Osteoblast (primary cell): ENCODE results near the gene SH2D7. TPM values are rescaled to one million over a fixed set of nuclear protein-coding genes. Genes with fewer than 3 reads are reported as not detected.

Experiments
- DNase-seq: peaks from one replicate; pipeline ENCODE4 v3.0.0; 2011; ENCODE audit warnings: low spot score, mixed read lengths; ENCODE audit not compliant: insufficient read length; ENCODE audit errors: missing footprints
- H2AFZ ChIP-seq: 2 replicates; pipeline ENCODE4 v1.6.0; 2011; ENCODE audit warnings: mild to moderate bottlenecking, low read length
- H3K27ac ChIP-seq: 2 replicates; pipeline ENCODE4 v1.5.1; 2011; ENCODE audit warnings: mild to moderate bottlenecking, low read depth, low read length, moderate library complexity
- H3K27me3 ChIP-seq: 2 replicates; pipeline ENCODE4 v1.6.0; 2012; ENCODE audit warnings: mild to moderate bottlenecking, control low read depth, inconsistent platforms, low read length, moderate library complexity; ENCODE audit not compliant: insufficient read depth
- H3K36me3 ChIP-seq: 2 replicates; pipeline ENCODE4 v1.5.1; 2011; ENCODE audit warnings: mild to moderate bottlenecking, low read length, control low read depth, moderate library complexity; ENCODE audit not compliant: insufficient read depth
- H3K4me1 ChIP-seq: 2 replicates; pipeline ENCODE4 v1.5.1; 2011; ENCODE audit warnings: mild to moderate bottlenecking, low read length, control low read depth, moderate library complexity; ENCODE audit not compliant: insufficient read depth
- H3K4me2 ChIP-seq: 2 replicates; pipeline ENCODE4 v1.6.0; 2011; ENCODE audit warnings: mild to moderate bottlenecking, low read length; ENCODE audit not compliant: insufficient read depth
- H3K4me3 ChIP-seq: fragments of 200-600 bp; sonication (generic); 3 replicates; pipeline ENCODE4 v1.5.1; 2012; ENCODE audit warnings: mild to moderate bottlenecking, low read length, inconsistent platforms; ENCODE audit not compliant: insufficient read depth
- H3K79me2 ChIP-seq: 2 replicates; pipeline ENCODE4 v1.6.0; 2012; ENCODE audit warnings: mild to moderate bottlenecking, low read length, control low read depth, inconsistent platforms; ENCODE audit not compliant: insufficient read depth
- H3K9me3 ChIP-seq: 2 replicates; pipeline ENCODE4 v1.5.1; 2011; ENCODE audit warnings: low read depth, low read length, control low read depth
- H4K20me1 ChIP-seq: 2 replicates; pipeline ENCODE4 v1.6.0; 2012; ENCODE audit warnings: mild to moderate bottlenecking, low read length, control low read depth; ENCODE audit not compliant: insufficient read depth
- CTCF ChIP-seq: IDR thresholded peaks from 2 replicates; pipeline ENCODE4 v1.5.1; 2011; ENCODE audit warnings: mild to moderate bottlenecking, low read depth, low read length, moderate library complexity; ENCODE audit errors: extremely low read depth
- total RNA-seq: library from RNA; depleted of rRNA; stranded (reverse); fragments of >200 nt; gene quantifications from 2 replicates; pipeline ENCODE4 v1.2.3, GENCODE V29; 2012

The SH2D7 gene
- total RNA-seq, 1 donor, result not detected

GRCh38 chr15:78047761-78048627, 44.4 kb upstream of the SH2D7 start:
- no peak overlapping the region for H2AFZ ChIP-seq
- no peaks in the 10 kb centered on the region for H3K27me3 ChIP-seq
- TF ChIP-seq CTCF, result no peak
- H3K4me1 ChIP-seq, result peaks cover 50% of the 10 kb centered on the region
- peaks cover 7% of the 10 kb centered on the region for H4K20me1 ChIP-seq
- H3K36me3 ChIP-seq, result peaks cover 26% of the 10 kb centered on the region
- no peak overlapping the region for H3K4me3 ChIP-seq
- peak overlapping the region; percentile 19 for H3K4me2 ChIP-seq
- H3K9me3 ChIP-seq, result no peaks in the 10 kb centered on the region
- no peak for DNase-seq
- peak overlapping the region; percentile 65 for H3K27ac ChIP-seq
- peaks cover 39% of the 10 kb centered on the region for H3K79me2 ChIP-seq

- Histone ChIP-seq H3K9me3 (no peaks in the 10 kb centered on the region), H3K27ac (peak overlapping the region; percentile 65), H3K4me2 (no peak overlapping the region), H2AFZ (no peak overlapping the region), H3K4me1 (peaks cover 50% of the 10 kb centered on the region), H3K27me3 (no peaks in the 10 kb centered on the region), H3K79me2 (peaks cover 45% of the 10 kb centered on the region), H3K36me3 (peaks cover 29% of the 10 kb centered on the region), H4K20me1 (peaks cover 7% of the 10 kb centered on the region), H3K4me3 (no peak overlapping the region)
- no peak for DNase-seq
- TF ChIP-seq CTCF, result no peak
Measured at GRCh38 chr15:78048628-78048920, 43.8 kb upstream of the SH2D7 start.

GRCh38 chr15:78049691-78050440, 42.5 kb upstream of the SH2D7 start:
- no peak for TF ChIP-seq CTCF
- Histone ChIP-seq H3K9me3 (no peaks in the 10 kb centered on the region), H3K4me2 (peak overlapping the region; percentile 49), H3K27ac (peak overlapping the region; percentile 70), H2AFZ (no peak overlapping the region), H3K27me3 (no peaks in the 10 kb centered on the region), H4K20me1 (peaks cover 7% of the 10 kb centered on the region), H3K36me3 (peaks cover 20% of the 10 kb centered on the region), H3K4me1 (peaks cover 50% of the 10 kb centered on the region), H3K4me3 (peak overlapping the region; percentile 23), H3K79me2 (peaks cover 55% of the 10 kb centered on the region)
- DNase-seq, result peak; percentile 66

GRCh38 chr15:78050441-78050809, 41.9 kb upstream of the SH2D7 start:
- H3K4me2 ChIP-seq, result peak overlapping the region; percentile 49
- H3K4me3 ChIP-seq, result no peak overlapping the region
- no peak overlapping the region for H2AFZ ChIP-seq
- H3K79me2 ChIP-seq, result peaks cover 59% of the 10 kb centered on the region
- H3K36me3 ChIP-seq, result peaks cover 16% of the 10 kb centered on the region
- H3K9me3 ChIP-seq, result no peaks in the 10 kb centered on the region
- peak overlapping the region; percentile 70 for H3K27ac ChIP-seq
- no peak for DNase-seq
- peaks cover 7% of the 10 kb centered on the region for H4K20me1 ChIP-seq
- peaks cover 50% of the 10 kb centered on the region for H3K4me1 ChIP-seq
- H3K27me3 ChIP-seq, result no peaks in the 10 kb centered on the region
- TF ChIP-seq CTCF, result no peak
